ENCODE measurements around the gene GRIK5.
"Not testable (repeated sequence)": the region's sequence is repeated elsewhere in the genome, so short reads cannot be mapped to it uniquely, and the experiment has no call there.

The GRIK5 gene

GRCh38 chr19:42021185-42021584 is 48.8 kb downstream of the GRIK5 start:
- no peak for DNase-seq (ENCODE audit: low read depth)
- no peak for TF ChIP-seq CTCF (conservative IDR thresholded peaks at IDR 0.05; ENCODE audit: control insufficient read depth, insufficient read depth, low read depth, low read length)
- no peak overlapping the region for H3K4me3 ChIP-seq (ENCODE audit: control insufficient read depth, low read depth, low read length)

GRCh38 chr19:42018503-42019193 is 51.4 kb downstream of the GRIK5 start:
- H3K4me3 ChIP-seq (ENCODE audit: control insufficient read depth, low read depth, low read length) = no peak overlapping the region
- no peak for TF ChIP-seq CTCF (conservative IDR thresholded peaks at IDR 0.05; ENCODE audit: control insufficient read depth, insufficient read depth, low read depth, low read length)
- DNase-seq (ENCODE audit: low read depth) = peak; percentile 43

- DNase-seq (ENCODE audit: low read depth) = no peak
- TF ChIP-seq CTCF (conservative IDR thresholded peaks at IDR 0.05; ENCODE audit: control insufficient read depth, insufficient read depth, low read depth, low read length) = no peak
- H3K4me3 ChIP-seq (ENCODE audit: control insufficient read depth, low read depth, low read length) = no peak overlapping the region
Observed at GRCh38 chr19:42017040-42017439, 53.0 kb downstream of the GRIK5 start.

- not testable (repeated sequence) for DNase-seq (ENCODE audit: low read depth)
Observed at GRCh38 chr19:42012747-42013146, 57.3 kb downstream of the GRIK5 start.

GRCh38 chr19:42010245-42011126 is 59.5 kb downstream of the GRIK5 start:
- DNase-seq (ENCODE audit: low read depth) = no peak

More at GRCh38 chr19:42012747-42013146, 57.3 kb downstream of the GRIK5 start:
- H3K4me3 ChIP-seq (ENCODE audit: control insufficient read depth, low read depth, low read length) = not testable (repeated sequence)

GRCh38 chr19:42006569-42006968 is 63.4 kb downstream of the GRIK5 start:
- no peak for DNase-seq (ENCODE audit: low read depth)
- H3K4me3 ChIP-seq (ENCODE audit: control insufficient read depth, low read depth, low read length) = no peak overlapping the region
- TF ChIP-seq CTCF (conservative IDR thresholded peaks at IDR 0.05; ENCODE audit: control insufficient read depth, insufficient read depth, low read depth, low read length) = no peak

More at GRCh38 chr19:42010245-42011126, 59.5 kb downstream of the GRIK5 start:
- H3K4me3 ChIP-seq (ENCODE audit: control insufficient read depth, low read depth, low read length) = no peak overlapping the region
- TF ChIP-seq CTCF (conservative IDR thresholded peaks at IDR 0.05; ENCODE audit: control insufficient read depth, insufficient read depth, low read depth, low read length) = no peak

GRCh38 chr19:42005504-42005903 is 64.5 kb downstream of the GRIK5 start:
- H3K4me3 ChIP-seq (ENCODE audit: control insufficient read depth, low read depth, low read length) = no peak overlapping the region
- no peak for DNase-seq (ENCODE audit: low read depth)
- no peak for TF ChIP-seq CTCF (conservative IDR thresholded peaks at IDR 0.05; ENCODE audit: control insufficient read depth, insufficient read depth, low read depth, low read length)

Measured in fibroblast of mammary gland (primary cell).